ENCODE results near the gene HARS1.

GRCh38 chr5:140633501-140633900 is 57.7 kb downstream of the HARS1 start:
- no peak for TF ChIP-seq CTCF (IDR thresholded peaks at IDR 0.05)
- no peak for TF ChIP-seq POLR2A (IDR thresholded peaks at IDR 0.05)

Data from breast epithelium (tissue), 3 donors.